ENCODE data around the gene TMPRSS4.

DNA sequence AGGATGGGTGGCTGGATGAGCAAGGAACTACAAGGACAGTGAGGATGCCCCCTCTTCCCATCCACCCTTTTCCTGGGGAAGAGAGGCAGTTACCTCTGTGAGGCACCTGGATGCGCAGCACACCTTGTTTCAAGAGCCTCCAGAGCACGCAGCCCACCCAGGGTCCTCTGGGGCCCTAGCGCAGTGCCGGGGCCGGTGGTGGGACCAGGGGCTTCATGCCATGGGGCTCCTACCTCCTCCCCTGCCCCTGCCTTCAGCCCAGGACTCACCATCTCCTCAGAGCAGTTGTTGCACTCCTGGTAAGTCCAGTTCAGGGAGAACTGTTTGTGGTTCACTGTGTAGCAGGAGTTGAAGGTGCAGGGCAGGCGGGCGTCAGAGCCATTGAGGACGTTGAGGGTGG, 91.4 kb downstream of the TMPRSS4 start:
- TF ChIP-seq, protein P1, sequence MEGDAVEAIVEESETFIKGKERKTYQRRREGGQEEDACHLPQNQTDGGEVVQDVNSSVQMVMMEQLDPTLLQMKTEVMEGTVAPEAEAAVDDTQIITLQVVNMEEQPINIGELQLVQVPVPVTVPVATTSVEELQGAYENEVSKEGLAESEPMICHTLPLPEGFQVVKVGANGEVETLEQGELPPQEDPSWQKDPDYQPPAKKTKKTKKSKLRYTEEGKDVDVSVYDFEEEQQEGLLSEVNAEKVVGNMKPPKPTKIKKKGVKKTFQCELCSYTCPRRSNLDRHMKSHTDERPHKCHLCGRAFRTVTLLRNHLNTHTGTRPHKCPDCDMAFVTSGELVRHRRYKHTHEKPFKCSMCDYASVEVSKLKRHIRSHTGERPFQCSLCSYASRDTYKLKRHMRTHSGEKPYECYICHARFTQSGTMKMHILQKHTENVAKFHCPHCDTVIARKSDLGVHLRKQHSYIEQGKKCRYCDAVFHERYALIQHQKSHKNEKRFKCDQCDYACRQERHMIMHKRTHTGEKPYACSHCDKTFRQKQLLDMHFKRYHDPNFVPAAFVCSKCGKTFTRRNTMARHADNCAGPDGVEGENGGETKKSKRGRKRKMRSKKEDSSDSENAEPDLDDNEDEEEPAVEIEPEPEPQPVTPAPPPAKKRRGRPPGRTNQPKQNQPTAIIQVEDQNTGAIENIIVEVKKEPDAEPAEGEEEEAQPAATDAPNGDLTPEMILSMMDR (conservative IDR thresholded peaks at IDR 0.05; ENCODE audit: low read length): no peak
- TF ChIP-seq EZH2phosphoT487 (IDR thresholded peaks at IDR 0.05; ENCODE audit: borderline replicate concordance): no peak
